ENCODE data around the gene PREX1. TPM values are rescaled to one million over a fixed set of nuclear protein-coding genes. Genes with fewer than 3 reads are reported as not detected.

The PREX1 gene
- total RNA-seq, 2 experiments from 2014 or later, result 20.7 to 25.3 TPM

GRCh38 chr20:48831718-48832404 is 4.1 kb upstream of the PREX1 start:
- Histone ChIP-seq H3K4me1 (ENCODE audit: insufficient read depth, low read length, poor library complexity, severe bottlenecking) (peaks cover 25% of the 10 kb centered on the region), H3K36me3 (ENCODE audit: insufficient read depth, low read length) (no peaks in the 10 kb centered on the region), H3K9me2 (ENCODE audit: insufficient read depth, low read length) (no peaks in the 10 kb centered on the region), H4K20me1 (ENCODE audit: insufficient read depth, low read length) (no peaks in the 10 kb centered on the region), H3K79me2 (ENCODE audit: insufficient read depth, low read depth, low read length) (peaks cover 5% of the 10 kb centered on the region; the same call in 1 of the 2 replicates), H3K9me3 (ENCODE audit: low read length) (no peaks in the 10 kb centered on the region), H3K4me2 (ENCODE audit: low read length) (peak overlapping the region; percentile 38), H3K4me3 (ENCODE audit: low read depth, low read length, poor library complexity, severe bottlenecking) (no peak overlapping the region), H2AFZ (ENCODE audit: low read length) (peak overlapping the region; percentile 25; the same call in 1 of the 2 replicates), H3K27ac (ENCODE audit: low read depth, low read length, poor library complexity, severe bottlenecking) (no peak overlapping the region)
- no TSS peak for BruUV-seq (replicated peaks)
- CTCF ChIA-PET (ENCODE audit: unreplicated experiment), result no interaction called here
- intact Hi-C loops (cut with micrococcal nuclease; ENCODE audit: unreplicated experiment), result no loop called here
- DNase-seq (ENCODE audit: low spot score), result no peak
- TF ChIP-seq CTCF (conservative IDR thresholded peaks at IDR 0.05; ENCODE audit: low read length), result no peak
- TF ChIP-seq EZH2phosphoT487 (IDR thresholded peaks at IDR 0.05; ENCODE audit: borderline replicate concordance, low read depth, low read length), result no peak
- POLR2A ChIA-PET, result interaction anchor here (0.5 to 1.5 kb wide), 3 partner anchors 10 to 1083 kb away, joined by 4 to 7 read pairs (median 4); no protein-coding TSS in a partner anchor

- CTCF ChIA-PET (ENCODE audit: unreplicated experiment), result no interaction called here
- H4K20me1 ChIP-seq (ENCODE audit: insufficient read depth, low read length), result no peaks in the 10 kb centered on the region
- no peaks in the 10 kb centered on the region for H3K36me3 ChIP-seq (ENCODE audit: insufficient read depth, low read length)
- intact Hi-C loops (cut with micrococcal nuclease; ENCODE audit: unreplicated experiment), result no loop called here
- DNase-seq (ENCODE audit: low spot score), result no peak
- H3K79me2 ChIP-seq (ENCODE audit: insufficient read depth, low read depth, low read length), result peaks cover 15% of the 10 kb centered on the region; the same call in 1 of the 2 replicates
- H3K4me2 ChIP-seq (ENCODE audit: low read length), result no peak overlapping the region
- POLR2A ChIA-PET, result interaction anchor here (0.6 to 1.5 kb wide), 2 partner anchors 11 to 94 kb away, joined by 4 to 7 read pairs; no protein-coding TSS in a partner anchor
- H3K9me2 ChIP-seq (ENCODE audit: insufficient read depth, low read length), result no peaks in the 10 kb centered on the region
- no TSS peak for BruUV-seq (replicated peaks)
- H3K4me3 ChIP-seq (ENCODE audit: low read depth, low read length, poor library complexity, severe bottlenecking), result no peak overlapping the region
- no peaks in the 10 kb centered on the region for H3K9me3 ChIP-seq (ENCODE audit: low read length)
- peaks cover 31% of the 10 kb centered on the region for H3K4me1 ChIP-seq (ENCODE audit: insufficient read depth, low read length, poor library complexity, severe bottlenecking)
- H2AFZ ChIP-seq (ENCODE audit: low read length), result no peak overlapping the region
- no peak overlapping the region for H3K27ac ChIP-seq (ENCODE audit: low read depth, low read length, poor library complexity, severe bottlenecking)
- no peak for TF ChIP-seq CTCF (conservative IDR thresholded peaks at IDR 0.05; ENCODE audit: low read length)
- TF ChIP-seq EZH2phosphoT487 (IDR thresholded peaks at IDR 0.05; ENCODE audit: borderline replicate concordance, low read depth, low read length), result no peak
These were observed 3.1 kb upstream of the PREX1 start for GRCh38 chr20:48830826-48831318.

- Histone ChIP-seq H3K79me2 (ENCODE audit: insufficient read depth, low read depth, low read length) (peaks cover 24% of the 10 kb centered on the region; the same call in 1 of the 2 replicates), H4K20me1 (ENCODE audit: insufficient read depth, low read length) (no peaks in the 10 kb centered on the region), H3K4me2 (ENCODE audit: low read length) (no peak overlapping the region), H3K4me1 (ENCODE audit: insufficient read depth, low read length, poor library complexity, severe bottlenecking) (peaks cover 40% of the 10 kb centered on the region), H3K27ac (ENCODE audit: low read depth, low read length, poor library complexity, severe bottlenecking) (no peak overlapping the region), H3K9me2 (ENCODE audit: insufficient read depth, low read length) (no peaks in the 10 kb centered on the region), H3K36me3 (ENCODE audit: insufficient read depth, low read length) (no peaks in the 10 kb centered on the region), H2AFZ (ENCODE audit: low read length) (no peak overlapping the region), H3K4me3 (ENCODE audit: low read depth, low read length, poor library complexity, severe bottlenecking) (no peak overlapping the region), H3K9me3 (ENCODE audit: low read length) (no peaks in the 10 kb centered on the region)
- no peak for DNase-seq (ENCODE audit: low spot score)
- no TSS peak for BruUV-seq (replicated peaks)
- intact Hi-C loops (cut with micrococcal nuclease; ENCODE audit: unreplicated experiment), result loop anchor here (5.0 kb wide), 1 partner anchor 93 kb away; no protein-coding TSS in a partner anchor
- TF ChIP-seq CTCF (conservative IDR thresholded peaks at IDR 0.05; ENCODE audit: low read length), result no peak
- no peak for TF ChIP-seq EZH2phosphoT487 (IDR thresholded peaks at IDR 0.05; ENCODE audit: borderline replicate concordance, low read depth, low read length)
- POLR2A ChIA-PET, result interaction anchor here (1.5 kb wide), 1 partner anchor 12 kb away, joined by 4 read pairs; no protein-coding TSS in a partner anchor
- CTCF ChIA-PET (ENCODE audit: unreplicated experiment), result no interaction called here
These were observed 2.1 kb upstream of the PREX1 start for GRCh38 chr20:48829940-48830339.

Measured in OCI-LY7 (cell line).